ENCODE data around the gene HACD4. TPM values are rescaled to one million over a fixed set of nuclear protein-coding genes. Genes with fewer than 3 reads are reported as not detected.

The HACD4 gene
- total and polyA plus RNA-seq, 2 experiments from 2014 or later, result 1.7 to 2.5 TPM

GRCh38 chr9:21018177-21018576 lies 13.3 kb downstream of the HACD4 start:
- Histone ChIP-seq H3K27ac (ENCODE audit: low read depth) (peak overlapping the region; percentile 63), H4K20me1 (replicated peaks; ENCODE audit: insufficient read depth) (no peaks in the 10 kb centered on the region), H3K36me3 (ENCODE audit: insufficient read depth) (no peaks in the 10 kb centered on the region), H3K79me2 (replicated peaks; ENCODE audit: insufficient read depth) (no peaks in the 10 kb centered on the region), H3F3A (replicated peaks; ENCODE audit: low read depth) (no peaks in the 10 kb centered on the region), H2AFZ (no peak overlapping the region), H3K27me3 (ENCODE audit: insufficient read depth) (no peaks in the 10 kb centered on the region), H3K4me2 (peak overlapping the region; percentile 23; the same call in 1 of the 2 replicates), H3K4me3 (no peak overlapping the region), H3K9me2 (ENCODE audit: insufficient read depth) (no peaks in the 10 kb centered on the region), H3K4me1 (ENCODE audit: insufficient read depth) (peaks cover 34% of the 10 kb centered on the region)
- ATAC-seq (peak; percentile 64), DNase-seq (ENCODE audit: low spot score) (peak; percentile 66)
- TF ChIP-seq POLR2AphosphoS5 (IDR thresholded peaks at IDR 0.05; ENCODE audit: low read depth) (no peak), ZNF114 (CRISPR knock-in tag; IDR thresholded peaks at IDR 0.05) (no peak)
- H3K9me3 Mint-ChIP-seq, result peaks cover 7% of the 10 kb centered on the region; the same call in 1 of the 3 replicates
- peaks cover 4% of the 10 kb centered on the region; the same call in 1 of the 3 replicates for H3K36me3 Mint-ChIP-seq (ENCODE audit: low read depth)
- no peak overlapping the region for H3K4me3 Mint-ChIP-seq
- peaks cover 32% of the 10 kb centered on the region for H3K4me1 Mint-ChIP-seq
- peak overlapping the region; percentile 72 for H3K27ac Mint-ChIP-seq
- peaks cover 2% of the 10 kb centered on the region for H3K27me3 Mint-ChIP-seq (ENCODE audit: insufficient read depth, low read depth, poor library complexity)

- H3K27me3 Mint-ChIP-seq (ENCODE audit: insufficient read depth, low read depth, poor library complexity), result peaks cover 2% of the 10 kb centered on the region
- Histone ChIP-seq H3K4me2 (no peak overlapping the region), H3K27ac (ENCODE audit: low read depth) (no peak overlapping the region), H3K36me3 (ENCODE audit: insufficient read depth) (no peaks in the 10 kb centered on the region), H3K9me2 (ENCODE audit: insufficient read depth) (no peaks in the 10 kb centered on the region), H3K27me3 (ENCODE audit: insufficient read depth) (no peaks in the 10 kb centered on the region), H4K20me1 (replicated peaks; ENCODE audit: insufficient read depth) (no peaks in the 10 kb centered on the region), H2AFZ (no peak overlapping the region), H3F3A (replicated peaks; ENCODE audit: low read depth) (no peaks in the 10 kb centered on the region), H3K79me2 (replicated peaks; ENCODE audit: insufficient read depth) (no peaks in the 10 kb centered on the region), H3K4me1 (ENCODE audit: insufficient read depth) (peaks cover 34% of the 10 kb centered on the region), H3K4me3 (no peak overlapping the region)
- no peaks in the 10 kb centered on the region; the same call in 2 of the 3 replicates for H3K36me3 Mint-ChIP-seq (ENCODE audit: low read depth)
- ATAC-seq (no peak), DNase-seq (ENCODE audit: low spot score) (no peak)
- H3K4me1 Mint-ChIP-seq, result peaks cover 32% of the 10 kb centered on the region
- H3K27ac Mint-ChIP-seq, result no peak overlapping the region
- H3K4me3 Mint-ChIP-seq, result no peak overlapping the region
- 0 out of 3 replicates have a peak, but pooled peaks cover 2% of the 10 kb centered on the region for H3K9me3 Mint-ChIP-seq
- TF ChIP-seq ZNF462 (CRISPR knock-in tag; IDR thresholded peaks at IDR 0.05) (no peak), POLR2AphosphoS5 (IDR thresholded peaks at IDR 0.05; ENCODE audit: low read depth) (no peak), CTCF (conservative IDR thresholded peaks at IDR 0.05; ENCODE audit: low read depth in 2 of 2) (no peak), NANOG (IDR thresholded peaks at IDR 0.05; ENCODE audit: borderline replicate concordance) (no peak), JUNB (IDR thresholded peaks at IDR 0.05; ENCODE audit: unreplicated experiment) (no peak), EZH2phosphoT487 (IDR thresholded peaks at IDR 0.05; ENCODE audit: unreplicated experiment) (no peak), ETS1 (IDR thresholded peaks at IDR 0.05) (no peak), EZH2 (IDR thresholded peaks at IDR 0.05; ENCODE audit: low read depth, unreplicated experiment) (no peak)
Measured at GRCh38 chr9:21016701-21017491, 14.5 kb downstream of the HACD4 start.

All from GM23338 (cell line).